MCF 10A (cell line): ENCODE measurements around the gene RUSF1. TPM values are rescaled to one million over a fixed set of nuclear protein-coding genes. Genes with fewer than 3 reads are reported as not detected.

Experiments
- BruUV-seq: library from RNA; stranded (reverse); fragments of 400-500 nt; replicated peaks from 2 replicates; lab custom pipeline; 2021; lab: Mats Ljungman, UMichigan
- CTCF ChIA-PET: fragments of 300-600 bp; sonication (Branson Sonifier 250); formaldehyde crosslinking; extraction: SDS; loops from one replicate; lab custom pipeline; 2021; ENCODE audit warnings: antibody characterized with exemption, inconsistent platforms; lab: Yijun Ruan, JAX
- POLR2A ChIA-PET: fragments of 300-600, 350-650 bp; sonication (Branson Sonifier 250); formaldehyde crosslinking; extraction: SDS; loops from one replicate; lab custom pipeline; 2020; ENCODE audit warnings: antibody characterized with exemption, inconsistent platforms; lab: Yijun Ruan, JAX
- DNase-seq: peaks from one replicate; pipeline ENCODE4 v3.0.0-alpha.2; 2018; ENCODE audit not compliant: unreplicated experiment
- H3K27ac Mint-ChIP-seq: one replicate; pipeline ENCODE4 v1.8.0; 2022; ENCODE audit warnings: mild to moderate bottlenecking, low read depth, mixed read lengths; ENCODE audit not compliant: unreplicated experiment
- H3K27me3 Mint-ChIP-seq: one replicate; pipeline ENCODE4 v1.8.0; 2022; ENCODE audit warnings: mixed read lengths; ENCODE audit not compliant: insufficient read depth, unreplicated experiment
- H3K36me3 Mint-ChIP-seq: one replicate; pipeline ENCODE4 v1.8.0; 2022; ENCODE audit warnings: mild to moderate bottlenecking, moderate library complexity, mixed read lengths; ENCODE audit not compliant: insufficient read depth, unreplicated experiment
- H3K4me1 Mint-ChIP-seq: one replicate; pipeline ENCODE4 v1.8.0; 2022; ENCODE audit warnings: mixed read lengths; ENCODE audit not compliant: insufficient read depth, unreplicated experiment
- H3K4me3 Mint-ChIP-seq: one replicate; pipeline ENCODE4 v1.8.0; 2022; ENCODE audit warnings: mild to moderate bottlenecking, moderate library complexity, mixed read lengths; ENCODE audit not compliant: unreplicated experiment
- H3K9me3 Mint-ChIP-seq: one replicate; pipeline ENCODE4 v1.8.0; 2022; ENCODE audit warnings: mixed read lengths; ENCODE audit not compliant: unreplicated experiment
- CTCF ChIP-seq: fragments of 200-600 bp; IDR thresholded peaks from one replicate; pipeline ENCODE4 v1.8.0; 2022; ENCODE audit warnings: antibody characterized with exemption, mild to moderate bottlenecking; ENCODE audit not compliant: unreplicated experiment
- intact Hi-C: fragments of 100-400 bp; cut with micrococcal nuclease; formaldehyde crosslinking; loops from 2 replicates; pipeline ENCODE4 v1.14.1; 2022
- total RNA-seq: library from RNA; stranded (reverse); gene quantifications from 2 replicates; pipeline ENCODE4 v1.2.3, GENCODE V29; 2022

The RUSF1 gene
- total RNA-seq, 1 experiment from 2014 or later: 72.0 TPM

DNA sequence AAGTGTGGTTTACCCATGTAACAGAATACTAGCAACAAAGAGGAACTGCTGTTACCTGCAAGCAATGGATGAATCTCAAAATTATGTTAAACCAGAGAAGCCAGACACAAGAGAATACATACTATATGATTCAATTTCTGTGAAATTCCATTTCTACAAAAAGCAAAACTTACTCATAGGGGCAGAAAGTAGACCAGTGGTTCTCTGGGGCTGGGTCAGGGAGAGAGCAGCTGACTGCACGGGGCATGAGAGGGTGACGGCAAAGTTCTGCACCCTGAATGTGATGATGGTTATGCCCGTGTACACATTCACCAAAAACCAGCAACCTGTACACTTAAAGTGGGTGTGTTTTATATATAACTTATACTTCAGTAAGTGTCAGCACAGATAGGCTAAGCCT lies 68.7 kb downstream of the RUSF1 start:
- DNase-seq: no peak
- H3K9me3 Mint-ChIP-seq: no peaks in the 10 kb centered on the region
- no peak overlapping the region for H3K27ac Mint-ChIP-seq
- TF ChIP-seq CTCF: no peak
- POLR2A ChIA-PET: interaction anchor here (2.4 kb wide), 1 partner anchor 259 kb away, joined by 9 read pairs; the partner anchor contains the start of gene FUS
- H3K4me3 Mint-ChIP-seq: no peak overlapping the region
- CTCF ChIA-PET: interaction anchor here (0.9 to 7.0 kb wide), 3 partner anchors 19 to 485 kb away, joined by 3 to 65 read pairs (median 4); partner anchors contain the start of gene ARMC5
- peaks cover 12% of the 10 kb centered on the region for H3K4me1 Mint-ChIP-seq
- H3K36me3 Mint-ChIP-seq: peaks cover 5% of the 10 kb centered on the region
- no TSS peak for BruUV-seq
- no peaks in the 10 kb centered on the region for H3K27me3 Mint-ChIP-seq
- intact Hi-C loops: no loop called here

Other genes with a start within 250 kb of the RUSF1 start
- 0.76 TPM in 1 of 2 replicates, not detected in the other for gene ITGAM, start 248.4 kb downstream of the RUSF1 start, total RNA-seq
- 0.14 and 1.2 TPM in 2 replicates for gene ITGAX, start 153.2 kb downstream of the RUSF1 start, total RNA-seq
- not detected in 2 replicates for gene ITGAD, start 115.1 kb downstream of the RUSF1 start, total RNA-seq
- not detected in 2 replicates for gene COX6A2, start 80.0 kb downstream of the RUSF1 start, total RNA-seq
- gene ZNF843, start 65.6 kb downstream of the RUSF1 start, total RNA-seq: 0.19 and 0.29 TPM in 2 replicates
- 8.1 and 10.1 TPM in 2 replicates for gene ARMC5, start 48.9 kb downstream of the RUSF1 start, total RNA-seq
- gene TGFB1I1, start 36.2 kb downstream of the RUSF1 start, total RNA-seq: 14.2 and 14.7 TPM in 2 replicates
- gene SLC5A2, start 25.3 kb downstream of the RUSF1 start, total RNA-seq: not detected in 2 replicates
- gene AHSP, start 19.5 kb upstream of the RUSF1 start, total RNA-seq: not detected in 2 replicates